Ishikawa (cell line): ENCODE data around the gene CSNK1G2.

Experiments used
- EP300 ChIP-seq: IDR thresholded peaks from 2 replicates; pipeline ENCODE4 v1.6.1; 2012; ENCODE audit warnings: borderline replicate concordance
- REST ChIP-seq: IDR thresholded peaks from 2 replicates; pipeline ENCODE4 v1.6.1; 2012; ENCODE audit warnings: low read depth, mild to moderate bottlenecking
- TAF1 ChIP-seq: IDR thresholded peaks from 2 replicates; pipeline ENCODE4 v1.6.1; 2012; ENCODE audit warnings: low read depth, mild to moderate bottlenecking
- USF1 ChIP-seq: IDR thresholded peaks from 2 replicates; pipeline ENCODE4 v1.6.1; 2012
- YY1 ChIP-seq: IDR thresholded peaks from 2 replicates; pipeline ENCODE4 v1.6.1; 2012; ENCODE audit warnings: low read depth
- ZBTB7A ChIP-seq: IDR thresholded peaks from 2 replicates; pipeline ENCODE4 v1.6.1; 2012; ENCODE audit warnings: low read depth

- no peak for TF ChIP-seq EP300
- TF ChIP-seq USF1, result no peak
- TF ChIP-seq ZBTB7A, result no peak
- no peak for TF ChIP-seq TAF1
- no peak for TF ChIP-seq YY1
- TF ChIP-seq REST, result no peak
These were observed 38.7 kb downstream of the CSNK1G2 start for GRCh38 chr19:1979642-1980041.
